SK-N-SH (cell line): ENCODE results near the gene CBLN3. TPM values are rescaled to one million over a fixed set of nuclear protein-coding genes. Genes with fewer than 3 reads are reported as not detected.

ENCODE experiments used
- CTCF ChIA-PET: fragments of 300-600, 350-600 bp; formaldehyde crosslinking; extraction: SDS; loops from one replicate; lab custom pipeline; 2021; lab: Yijun Ruan, JAX
- POLR2A ChIA-PET: fragments of 350-600 bp; sonication (Branson Sonifier 250); formaldehyde crosslinking; extraction: SDS; loops from one replicate; lab custom pipeline; 2020; ENCODE audit warnings: antibody characterized with exemption, inconsistent platforms; lab: Yijun Ruan, JAX
- DNase-seq: peaks from one replicate; pipeline ENCODE4 v3.0.0; 2012
- H2AFZ ChIP-seq: fragments of 200-600 bp; sonication (generic); 2 replicates; pipeline ENCODE4 v1.8.1; 2016; ENCODE audit warnings: antibody characterized with exemption, mild to moderate bottlenecking, low read depth
- H3F3A ChIP-seq: fragments of 200-600 bp; sonication (generic); replicated peaks from 2 replicates; pipeline ENCODE3; 2016; ENCODE audit warnings: antibody characterized with exemption, mild to moderate bottlenecking; ENCODE audit not compliant: insufficient read depth
- H3K27ac ChIP-seq, 2 experiments: fragments of 200-500 bp in 1 of 2; fragments of 200-600 bp in 1 of 2; sonication (Bioruptor generic) in 1 of 2; sonication (generic), shearing (Covaris generic) in 1 of 2; 2 replicates each; pipeline versions ENCODE4 v1.5.1 to v1.6.1; 2014 to 2016; ENCODE audit warnings: low read depth in 2 of 2, inconsistent platforms in 1 of 2, low read length in 1 of 2, mild to moderate bottlenecking in 1 of 2, mixed read lengths in 1 of 2
- H3K27me3 ChIP-seq: fragments of 200-600 bp; sonication (generic), shearing (Covaris generic); 2 replicates; pipeline ENCODE4 v1.6.1; 2016; ENCODE audit warnings: mixed run types; ENCODE audit not compliant: insufficient read depth
- H3K36me3 ChIP-seq, 2 experiments: fragments of 200-500 bp in 1 of 2; fragments of 200-600 bp in 1 of 2; sonication (Bioruptor generic) in 1 of 2; sonication (generic) in 1 of 2; replicated peaks in 1 of 2; 2 replicates each; pipeline versions ENCODE3 to v1.5.1; 2014 to 2016; ENCODE audit warnings: low read length in 1 of 2, mild to moderate bottlenecking in 1 of 2; ENCODE audit not compliant: insufficient read depth in 2 of 2, control insufficient read depth in 1 of 2
- H3K4me1 ChIP-seq, 2 experiments: fragments of 200-500 bp in 1 of 2; fragments of 200-600 bp in 1 of 2; sonication (Bioruptor generic) in 1 of 2; sonication (generic), shearing (Covaris generic) in 1 of 2; 2 replicates each; pipeline versions ENCODE4 v1.5.1 to v1.6.1; 2014 to 2016; ENCODE audit warnings: low read depth in 1 of 2, low read length in 1 of 2, mixed run types in 1 of 2; ENCODE audit not compliant: insufficient read depth in 2 of 2, control insufficient read depth in 1 of 2
- H3K4me2 ChIP-seq: fragments of 200-600 bp; sonication (generic), shearing (Covaris generic); 2 replicates; pipeline ENCODE4 v1.6.1; 2017; ENCODE audit warnings: mixed run types
- H3K4me3 ChIP-seq, 2 experiments: fragments of 200-500 bp in 1 of 2; fragments of 200-600 bp in 1 of 2; sonication (Bioruptor generic) in 1 of 2; sonication (generic), shearing (Covaris generic) in 1 of 2; 2 replicates each; pipeline versions ENCODE4 v1.5.1 to v1.8.1; 2014 to 2016; ENCODE audit warnings: low read depth in 2 of 2, inconsistent platforms in 1 of 2, low read length in 1 of 2, mild to moderate bottlenecking in 1 of 2, mixed read lengths in 1 of 2, moderate library complexity in 1 of 2
- H3K79me2 ChIP-seq: fragments of 200-600 bp; sonication (generic); 2 replicates; pipeline ENCODE4 v1.8.1; 2017; ENCODE audit warnings: mild to moderate bottlenecking; ENCODE audit not compliant: insufficient read depth
- H3K9ac ChIP-seq: fragments of 200-600 bp; sonication (generic); 2 replicates; pipeline ENCODE4 v1.6.1; 2017; ENCODE audit warnings: mixed run types
- H3K9me2 ChIP-seq: fragments of 200-600 bp; sonication (generic); 2 replicates; pipeline ENCODE4 v1.6.1; 2017; ENCODE audit warnings: mixed run types
- H3K9me3 ChIP-seq: fragments of 200-600 bp; sonication (generic); 2 replicates; pipeline ENCODE4 v1.6.1; 2017; ENCODE audit warnings: mixed run types, mild to moderate bottlenecking, moderate library complexity
- H4K20me1 ChIP-seq: fragments of 200-600 bp; sonication (generic); 2 replicates; pipeline ENCODE4 v1.6.1; 2017; ENCODE audit warnings: mild to moderate bottlenecking, mixed run types; ENCODE audit not compliant: insufficient read depth
- CHD2 ChIP-seq: fragments of 150-350 bp; IDR thresholded peaks from 2 replicates; pipeline ENCODE4 v1.6.1; 2018; ENCODE audit warnings: low read length; ENCODE audit not compliant: partially characterized antibody
- ELF1 ChIP-seq: IDR thresholded peaks from 2 replicates; pipeline ENCODE4 v1.4.0; 2012
- EZH2phosphoT487 ChIP-seq: fragments of 200-600 bp; sonication (generic); IDR thresholded peaks from 2 replicates; pipeline ENCODE4 v1.6.1; 2017; ENCODE audit warnings: low read depth, mixed run types, mild to moderate bottlenecking, antibody characterized with exemption, moderate library complexity, borderline replicate concordance
- NRF1 ChIP-seq: IDR thresholded peaks from 2 replicates; pipeline ENCODE4 v1.6.1; 2012; ENCODE audit warnings: low read depth, mild to moderate bottlenecking, low read length
- POLR2AphosphoS5 ChIP-seq: IDR thresholded peaks from 2 replicates; pipeline ENCODE4 v1.6.1; 2012; ENCODE audit warnings: low read depth, low read length
- RFX5 ChIP-seq: IDR thresholded peaks from 2 replicates; pipeline ENCODE4 v1.6.1; 2012; ENCODE audit warnings: mild to moderate bottlenecking, improper control_type of control experiment, low read length
- RXRA ChIP-seq: IDR thresholded peaks from 2 replicates; pipeline ENCODE4 v1.4.0; 2012; ENCODE audit warnings: low read depth, mild to moderate bottlenecking, borderline replicate concordance
- SMC3 ChIP-seq: IDR thresholded peaks from 2 replicates; pipeline ENCODE4 v1.6.1; 2012; ENCODE audit warnings: low read depth, low read length, improper control_type of control experiment
- TAF1 ChIP-seq: IDR thresholded peaks from 2 replicates; pipeline ENCODE4 v1.6.1; 2012; ENCODE audit warnings: low read depth, mild to moderate bottlenecking, low read length, moderate library complexity, borderline replicate concordance
- TEAD4 ChIP-seq: IDR thresholded peaks from 2 replicates; pipeline ENCODE4 v1.4.0; 2012; ENCODE audit warnings: mild to moderate bottlenecking, borderline replicate concordance; ENCODE audit not compliant: insufficient read depth
- USF1 ChIP-seq: IDR thresholded peaks from 2 replicates; pipeline ENCODE4 v1.4.0; 2012; ENCODE audit warnings: low read depth, borderline replicate concordance
- YY1 ChIP-seq: IDR thresholded peaks from 2 replicates; pipeline ENCODE4 v1.4.0; 2012; ENCODE audit warnings: low read depth, mild to moderate bottlenecking
- ZBTB33 ChIP-seq: IDR thresholded peaks from 2 replicates; pipeline ENCODE4 v1.4.0; 2012; ENCODE audit warnings: low read depth, borderline replicate concordance
- WGBS: methylation state at CpG from one replicate; pipeline ENCODE4 v1.1.6; 2017; ENCODE audit warnings: low lambda C conversion rate; 5-methylcytosine and 5-hydroxymethylcytosine counted together
- polyA plus RNA-seq, 3 experiments: library from polyadenylated mRNA; depleted of rRNA; stranded (reverse); fragments of >200 nt; gene quantifications; 2 replicates each; pipeline ENCODE4 v1.2.3, GENCODE V29; 2012
- TF ChIP-seq, protein P1 (sequence below): IDR thresholded peaks from 2 replicates; pipeline ENCODE4 v1.6.1; 2012; ENCODE audit warnings: mild to moderate bottlenecking, low read depth, low read length, moderate library complexity

The CBLN3 gene
- polyA plus RNA-seq, 1 of the 3 experiments (the other 2 are of a cell fraction): 1.8 TPM

- DNase-seq: no peak
- Histone ChIP-seq H3K4me3 (peak overlapping the region; percentile 61 to 75), H4K20me1 (no peaks in the 10 kb centered on the region), H3K4me1 (peaks cover 0 to 17% of the 10 kb centered on the region in 2 experiments; a peak in 2 of 4 replicates), H3K9me3 (no peaks in the 10 kb centered on the region), H3K27ac (peak overlapping the region; percentile 97 to 98), H3F3A (peaks cover 13% of the 10 kb centered on the region), H2AFZ (0 out of 2 replicates have a peak overlapping the region, but pooled peaks have one; percentile 89), H3K27me3 (no peaks in the 10 kb centered on the region), H3K9ac (peak overlapping the region; percentile 97), H3K36me3 (peaks cover 32 to 45% of the 10 kb centered on the region in 2 experiments), H3K79me2 (peaks cover 30% of the 10 kb centered on the region), H3K9me2 (no peaks in the 10 kb centered on the region), H3K4me2 (peak overlapping the region; percentile 94)
- CTCF ChIA-PET: interaction anchor here (0.7 to 16.4 kb wide), 5 partner anchors 10 to 133 kb away, joined by 4 to 445 read pairs (median 39); partner anchors contain the start of genes ADCY4, CBLN3, KHNYN and RIPK3
- under 1% methylated on average over 7 of the region's 12 CpGs for WGBS
- POLR2A ChIA-PET: interaction anchor here (0.6 to 1.8 kb wide), 6 partner anchors 12 to 200 kb away, joined by 3 to 7 read pairs (median 4); partner anchors contain the start of genes CBLN3, KHNYN and TINF2
- TF ChIP-seq NRF1 (no peak), EZH2phosphoT487 (no peak), POLR2AphosphoS5 (no peak), USF1 (no peak), ZBTB33 (no peak), RFX5 (no peak), RXRA (no peak), CHD2 (no peak), TEAD4 (no peak), YY1 (no peak), ELF1 (no peak), TAF1 (no peak), SMC3 (no peak)
- TF ChIP-seq, protein P1, sequence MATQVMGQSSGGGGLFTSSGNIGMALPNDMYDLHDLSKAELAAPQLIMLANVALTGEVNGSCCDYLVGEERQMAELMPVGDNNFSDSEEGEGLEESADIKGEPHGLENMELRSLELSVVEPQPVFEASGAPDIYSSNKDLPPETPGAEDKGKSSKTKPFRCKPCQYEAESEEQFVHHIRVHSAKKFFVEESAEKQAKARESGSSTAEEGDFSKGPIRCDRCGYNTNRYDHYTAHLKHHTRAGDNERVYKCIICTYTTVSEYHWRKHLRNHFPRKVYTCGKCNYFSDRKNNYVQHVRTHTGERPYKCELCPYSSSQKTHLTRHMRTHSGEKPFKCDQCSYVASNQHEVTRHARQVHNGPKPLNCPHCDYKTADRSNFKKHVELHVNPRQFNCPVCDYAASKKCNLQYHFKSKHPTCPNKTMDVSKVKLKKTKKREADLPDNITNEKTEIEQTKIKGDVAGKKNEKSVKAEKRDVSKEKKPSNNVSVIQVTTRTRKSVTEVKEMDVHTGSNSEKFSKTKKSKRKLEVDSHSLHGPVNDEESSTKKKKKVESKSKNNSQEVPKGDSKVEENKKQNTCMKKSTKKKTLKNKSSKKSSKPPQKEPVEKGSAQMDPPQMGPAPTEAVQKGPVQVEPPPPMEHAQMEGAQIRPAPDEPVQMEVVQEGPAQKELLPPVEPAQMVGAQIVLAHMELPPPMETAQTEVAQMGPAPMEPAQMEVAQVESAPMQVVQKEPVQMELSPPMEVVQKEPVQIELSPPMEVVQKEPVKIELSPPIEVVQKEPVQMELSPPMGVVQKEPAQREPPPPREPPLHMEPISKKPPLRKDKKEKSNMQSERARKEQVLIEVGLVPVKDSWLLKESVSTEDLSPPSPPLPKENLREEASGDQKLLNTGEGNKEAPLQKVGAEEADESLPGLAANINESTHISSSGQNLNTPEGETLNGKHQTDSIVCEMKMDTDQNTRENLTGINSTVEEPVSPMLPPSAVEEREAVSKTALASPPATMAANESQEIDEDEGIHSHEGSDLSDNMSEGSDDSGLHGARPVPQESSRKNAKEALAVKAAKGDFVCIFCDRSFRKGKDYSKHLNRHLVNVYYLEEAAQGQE: no peak
Observed at GRCh38 chr14:24441904-24442239, 12.4 kb upstream of the CBLN3 start.
